ENCODE measurements around the gene SNCB.

SNCB gene

DNA sequence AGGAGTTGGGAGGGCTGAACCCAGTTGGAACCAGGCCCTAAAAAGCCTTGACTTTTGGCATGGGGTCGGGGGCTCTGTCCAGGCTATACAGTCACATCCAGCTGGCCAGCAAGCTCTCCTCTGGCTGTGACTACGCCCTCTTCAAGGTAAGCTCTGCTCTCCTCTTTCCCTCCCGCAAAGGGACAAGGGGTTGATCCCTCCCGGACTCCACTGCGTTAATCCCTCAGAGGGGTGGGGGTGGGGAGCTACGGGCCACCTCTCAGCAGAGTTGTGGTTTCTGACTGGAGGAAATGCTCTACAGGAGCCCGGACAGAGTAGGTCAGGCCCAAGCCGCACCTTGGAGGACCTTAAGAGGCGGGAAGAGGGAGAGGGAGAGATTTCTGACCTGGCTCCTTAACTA is 14.0 kb upstream of the SNCB start:
- DNase-seq, result no peak

DNA sequence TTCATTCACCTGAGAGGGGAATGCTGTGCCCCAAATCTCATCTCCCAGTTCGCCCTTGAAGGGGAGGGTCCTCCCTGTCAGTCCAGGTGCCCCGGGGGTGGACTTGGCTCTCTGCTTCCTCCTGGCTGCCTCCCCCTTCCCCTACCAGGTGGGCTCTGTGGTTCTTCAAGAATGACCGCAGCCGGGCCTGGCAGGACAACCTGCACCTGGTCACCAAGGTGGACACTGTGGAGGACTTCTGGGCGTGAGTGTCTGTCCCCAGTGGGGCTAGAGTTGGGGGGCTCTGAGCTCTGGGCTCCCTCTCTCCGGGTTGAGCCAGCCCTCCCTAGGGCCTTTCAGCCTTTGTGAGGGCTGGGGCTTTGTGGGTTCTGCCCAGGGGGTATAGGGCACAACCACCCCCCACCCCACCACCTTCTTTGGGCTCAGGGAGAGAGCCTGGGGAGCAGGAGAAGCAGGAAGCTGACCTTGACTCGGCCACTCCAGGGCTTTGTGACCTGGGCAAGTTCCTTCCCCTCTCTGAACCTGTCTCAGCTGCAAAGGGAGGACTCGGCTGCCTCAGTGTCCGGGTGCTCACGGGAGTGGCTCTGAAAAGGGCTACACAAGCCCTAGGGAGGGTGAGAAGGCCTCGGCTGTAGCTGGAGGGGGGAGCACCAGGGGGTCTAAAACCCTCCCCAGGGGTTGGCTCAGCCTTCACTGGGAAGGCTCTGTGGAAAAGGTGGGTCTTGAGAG is 13.3 kb upstream of the SNCB start:
- DNase-seq, result no peak

DNA sequence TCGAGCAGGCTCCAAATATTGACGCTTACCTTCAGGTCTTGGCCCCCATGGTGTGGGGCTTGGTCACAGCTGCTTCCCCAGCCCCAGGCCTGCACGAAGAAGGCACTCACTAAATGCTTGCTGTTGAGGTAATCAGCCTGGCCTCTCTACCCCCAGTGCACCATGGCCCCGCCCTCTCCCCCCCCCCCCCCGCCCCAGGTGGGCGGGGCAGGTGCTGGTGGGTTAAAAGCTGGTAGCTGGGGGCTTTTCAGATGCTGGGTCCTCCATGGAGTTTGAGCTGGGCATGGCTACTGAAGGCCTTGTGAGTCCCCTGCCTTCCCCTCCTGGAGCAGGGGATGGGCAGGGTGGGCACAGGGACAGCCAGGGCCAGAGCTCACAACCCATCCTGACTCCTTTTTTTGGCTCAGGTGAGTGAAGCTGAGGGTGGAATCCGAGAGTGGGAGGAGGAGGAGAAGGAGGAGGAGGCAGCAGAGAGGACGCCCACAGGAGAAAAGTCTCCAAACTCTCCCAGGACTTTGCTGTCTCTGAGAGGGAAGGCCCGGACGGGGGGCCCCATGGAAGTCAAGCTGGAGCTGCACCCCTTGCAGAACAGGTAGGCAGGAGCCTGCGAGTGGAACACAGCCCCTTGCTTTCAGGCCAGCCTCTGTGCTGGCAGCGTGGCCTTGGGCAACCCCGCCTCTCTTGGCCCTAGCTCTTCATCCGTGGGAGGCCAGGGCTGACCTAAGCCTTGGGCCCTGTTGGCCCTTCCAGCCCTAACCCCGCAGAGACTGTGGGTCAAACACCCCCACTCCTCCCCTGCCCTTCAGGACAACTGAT is 12.5 kb upstream of the SNCB start:
- no peak for DNase-seq

DNA sequence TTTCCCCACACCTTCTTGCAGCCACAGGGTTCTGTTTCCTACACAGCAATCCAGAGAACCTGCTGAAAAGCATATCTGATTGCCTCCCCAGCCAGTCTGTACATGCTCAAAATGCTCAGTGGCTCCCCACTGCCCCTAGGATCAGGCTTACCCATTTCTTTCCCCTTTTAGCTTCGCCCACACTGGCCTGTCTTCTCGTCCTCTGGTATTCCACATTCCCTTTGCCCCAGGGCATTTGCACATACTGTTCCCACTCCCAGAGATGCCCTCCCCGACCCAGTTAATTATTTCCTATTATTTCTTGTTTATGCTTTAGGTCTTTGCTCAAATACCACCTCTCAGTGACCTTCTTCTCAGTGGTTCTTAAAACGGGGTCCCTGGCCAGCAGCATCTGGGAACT is 10.3 kb upstream of the SNCB start:
- no peak for DNase-seq

DNA sequence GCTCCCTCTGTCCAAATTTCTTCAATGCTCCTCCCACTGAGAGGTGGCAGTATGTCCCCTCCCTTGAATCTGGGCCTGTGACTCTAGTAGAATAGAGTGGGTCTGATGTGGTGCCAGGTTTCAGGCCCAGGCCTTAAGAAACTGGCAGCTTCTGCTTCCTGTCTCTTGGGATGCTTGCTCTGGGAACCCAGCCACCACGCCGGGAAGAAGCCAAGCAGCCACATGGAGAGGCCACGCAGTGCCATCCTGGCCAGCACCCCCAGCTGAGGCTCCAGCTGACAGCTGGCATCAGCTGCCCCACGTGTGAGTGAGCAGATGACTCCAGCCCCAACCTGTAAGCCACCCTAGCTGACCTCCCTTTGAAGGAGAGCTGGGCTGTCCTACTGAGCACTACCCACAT is 9.6 kb upstream of the SNCB start:
- DNase-seq, result no peak

DNA sequence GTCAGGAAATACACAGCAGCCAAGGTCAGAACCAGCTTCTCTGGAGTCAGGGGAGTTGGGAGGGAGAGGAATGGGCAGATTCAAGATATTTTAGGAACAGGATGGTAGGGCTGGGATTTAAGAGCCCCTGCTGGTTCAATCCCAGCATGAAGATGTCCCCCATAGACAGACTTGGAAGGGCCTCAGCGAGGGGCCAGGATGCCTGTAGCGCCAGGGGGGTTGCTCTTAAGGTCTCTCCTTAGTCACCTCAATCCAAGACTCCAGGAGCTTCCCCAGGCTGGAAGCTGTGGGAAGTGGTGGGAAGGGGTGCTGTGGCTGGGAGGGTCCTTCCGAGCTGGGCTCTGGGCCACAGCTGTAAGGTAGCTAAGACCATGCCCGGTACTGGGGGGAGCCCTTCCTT is 8.9 kb upstream of the SNCB start:
- DNase-seq, result no peak

DNA sequence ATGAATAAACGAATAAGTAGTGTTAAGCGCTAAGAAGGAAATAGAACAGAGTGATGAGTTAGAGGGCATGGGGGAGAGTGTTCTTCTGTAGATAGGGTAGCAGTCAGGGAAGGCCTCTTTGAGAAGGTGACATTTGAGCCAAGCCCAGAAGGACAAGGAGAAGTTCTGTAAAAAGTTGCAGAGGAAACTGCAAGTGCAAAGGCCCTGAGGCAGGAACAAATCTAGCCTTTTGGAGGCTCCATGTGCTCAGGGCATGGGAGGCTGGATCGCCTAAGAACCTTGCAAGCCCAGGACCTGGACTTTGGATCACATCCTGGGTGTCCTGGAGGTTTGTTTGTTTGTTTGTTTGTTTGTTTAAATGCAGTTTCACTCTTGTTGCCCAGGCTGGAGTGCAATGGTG is 8.1 kb upstream of the SNCB start:
- DNase-seq, result no peak

DNA sequence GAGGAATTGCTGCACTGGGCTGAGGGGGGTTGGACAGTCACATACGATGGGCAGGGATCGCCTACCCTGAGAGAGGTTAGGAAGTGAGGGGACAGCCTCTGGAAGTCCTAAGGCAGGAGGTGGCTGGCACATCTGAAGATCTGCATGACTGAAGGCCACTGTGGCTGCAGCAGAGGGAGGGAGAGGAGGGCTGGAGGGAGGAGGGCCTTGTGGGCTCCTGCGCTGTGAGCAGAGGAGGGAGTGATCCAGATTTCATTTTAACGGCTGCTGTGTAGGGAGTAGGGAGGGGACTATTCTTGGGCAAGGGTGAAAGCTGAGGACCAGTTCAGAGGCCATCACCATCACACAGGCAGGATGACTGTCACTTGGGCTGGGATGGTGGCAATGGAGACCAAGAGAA is 7.2 kb upstream of the SNCB start:
- DNase-seq, result no peak

DNA sequence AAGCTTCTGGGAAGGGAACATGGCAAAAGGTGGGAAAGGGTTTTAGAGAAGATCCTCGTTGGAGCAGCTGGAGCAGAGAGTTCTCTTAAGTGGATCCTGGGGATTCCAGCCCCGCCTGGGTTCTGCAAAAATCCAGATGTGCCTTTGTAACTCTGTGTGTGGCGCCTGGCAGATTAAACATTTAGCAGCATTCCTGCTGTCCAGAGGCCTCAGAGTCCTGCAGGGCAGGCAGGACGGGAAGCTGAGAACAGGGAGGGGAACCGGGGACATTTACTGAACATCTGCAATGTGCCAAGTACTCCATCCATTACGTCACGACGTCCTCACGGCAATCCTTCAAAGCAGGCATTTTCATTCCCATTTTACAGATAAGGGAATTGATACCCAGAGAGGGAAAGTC is 6.1 kb upstream of the SNCB start:
- no peak for DNase-seq

DNA sequence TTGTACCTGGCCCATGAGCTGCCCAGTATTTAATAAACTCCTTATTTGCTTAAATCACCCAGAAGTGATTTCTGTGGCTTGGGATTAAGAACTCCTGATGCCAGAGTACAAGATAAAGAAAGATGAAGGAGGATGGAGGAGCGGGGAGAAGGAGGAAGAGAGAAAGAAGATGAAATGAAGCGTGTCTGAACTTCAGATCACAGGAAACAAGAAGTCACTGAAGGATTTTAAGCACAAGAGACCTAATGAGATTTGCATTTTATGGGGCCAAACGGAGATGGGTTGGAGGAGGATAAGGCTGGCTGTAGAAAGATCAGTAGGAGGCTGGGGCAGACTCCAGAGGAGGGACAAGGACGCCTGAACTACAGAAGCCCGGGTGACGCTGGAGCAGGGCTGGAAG is 3.3 kb upstream of the SNCB start:
- DNase-seq, result no peak

DNA sequence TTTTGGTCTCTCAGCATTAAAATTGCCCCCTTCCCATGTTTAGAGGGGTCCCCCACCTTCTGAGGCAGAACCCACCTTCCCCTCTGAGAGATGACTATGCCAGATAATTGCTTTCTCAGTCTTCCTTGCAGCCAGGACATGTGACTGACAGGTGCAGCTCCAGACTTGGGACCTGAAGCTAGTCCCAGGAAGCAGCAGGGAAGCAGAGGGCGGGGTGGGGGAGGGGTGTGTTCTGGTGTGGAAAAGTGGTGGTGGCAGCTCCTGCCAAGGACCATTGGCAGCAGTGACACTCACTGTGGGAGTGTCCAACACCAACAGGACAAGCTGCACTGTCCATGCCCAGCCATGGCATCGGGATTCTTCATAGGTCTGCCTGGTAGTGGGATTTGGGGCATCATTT is 2.4 kb upstream of the SNCB start:
- DNase-seq, result no peak

DNA sequence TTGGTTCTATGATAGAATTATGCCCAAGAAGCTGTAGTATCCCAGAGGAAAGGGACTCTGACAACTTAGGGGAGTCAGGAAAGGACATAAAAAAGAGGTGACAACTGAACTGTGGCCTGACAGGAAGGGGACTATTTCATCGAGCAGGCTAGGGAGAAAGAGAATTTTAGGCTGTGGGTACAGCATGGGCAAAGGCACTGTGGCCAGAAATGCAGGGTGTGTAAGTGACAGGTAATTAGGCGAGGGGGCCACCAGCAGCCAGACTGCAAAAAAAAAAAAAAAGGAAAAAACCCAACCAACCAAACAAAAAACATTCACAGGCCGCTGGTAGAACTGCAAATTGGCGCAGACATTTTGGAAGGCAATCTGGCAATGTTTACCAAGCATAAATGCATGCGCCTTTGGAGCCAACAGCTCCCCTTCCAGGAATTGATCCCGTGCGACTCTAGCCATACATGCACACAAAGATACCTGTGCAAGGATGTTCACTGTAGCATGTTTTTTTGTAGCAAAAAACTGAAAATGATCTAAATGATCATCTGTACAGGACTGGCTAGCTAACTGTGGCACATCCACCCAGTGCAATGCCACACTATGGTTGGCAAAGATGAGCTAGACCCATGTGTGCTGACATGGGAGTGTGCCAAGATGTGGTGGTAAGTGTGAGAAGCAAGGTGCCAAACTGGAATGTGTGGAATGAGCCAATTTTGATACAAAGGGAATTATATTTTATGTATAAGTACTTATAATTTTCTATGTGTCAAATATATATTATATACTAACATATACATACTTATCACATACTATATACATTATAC is 1.3 kb upstream of the SNCB start:
- no peak for DNase-seq

DNA sequence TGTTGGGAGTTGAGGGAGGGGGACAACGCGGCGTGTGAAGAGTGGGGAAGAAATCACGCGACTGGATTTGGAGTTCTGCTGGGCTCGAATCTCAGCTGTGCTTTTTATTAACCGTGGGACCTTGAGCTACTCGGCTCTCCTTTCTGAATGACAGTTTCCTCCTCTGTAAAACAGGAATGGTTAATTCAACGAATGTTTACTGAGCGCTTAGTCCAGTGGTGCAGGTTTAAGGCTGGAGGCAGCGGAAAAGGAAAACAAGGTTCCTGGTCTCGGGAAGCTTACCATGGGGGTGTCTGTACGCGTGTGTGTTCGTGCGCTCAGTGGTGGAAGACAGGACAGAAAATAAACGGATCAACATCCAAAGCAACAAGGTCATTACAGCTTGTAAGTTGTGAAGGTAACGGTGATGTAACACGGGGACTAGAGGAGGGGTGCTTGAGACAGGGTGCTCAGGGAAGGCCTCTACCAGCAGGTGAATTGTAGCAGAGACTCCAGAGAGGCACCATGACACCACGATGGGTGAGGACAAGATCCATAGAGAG is 418 bp upstream of the SNCB start:
- DNase-seq, result no peak

DNA sequence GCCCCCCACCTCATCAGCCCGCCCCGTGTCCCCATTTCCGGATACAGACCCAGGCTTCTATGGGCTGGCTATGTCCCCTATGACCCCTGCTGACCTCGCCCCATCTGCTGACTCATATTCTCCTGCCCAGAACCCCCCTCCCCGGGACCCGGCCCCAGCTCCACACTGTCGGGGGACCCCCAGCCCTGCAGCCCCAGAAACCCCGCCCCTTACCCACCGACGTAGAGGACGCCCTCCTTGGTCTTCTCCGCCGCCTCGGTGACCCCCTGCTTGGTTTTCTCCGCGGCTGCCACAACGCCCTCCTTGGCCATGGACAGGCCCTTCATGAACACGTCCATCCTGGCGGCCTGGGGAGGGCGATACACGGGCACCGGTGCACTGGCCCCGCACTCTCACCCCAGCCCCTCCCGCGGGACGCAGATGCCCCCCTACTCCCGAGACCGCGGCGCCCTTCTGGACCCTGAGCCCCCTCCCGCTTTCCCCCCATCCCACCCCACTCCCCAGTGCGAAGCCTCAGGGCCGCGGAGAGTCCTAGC is 949 bp downstream of the SNCB start:
- no peak for DNase-seq

DNA sequence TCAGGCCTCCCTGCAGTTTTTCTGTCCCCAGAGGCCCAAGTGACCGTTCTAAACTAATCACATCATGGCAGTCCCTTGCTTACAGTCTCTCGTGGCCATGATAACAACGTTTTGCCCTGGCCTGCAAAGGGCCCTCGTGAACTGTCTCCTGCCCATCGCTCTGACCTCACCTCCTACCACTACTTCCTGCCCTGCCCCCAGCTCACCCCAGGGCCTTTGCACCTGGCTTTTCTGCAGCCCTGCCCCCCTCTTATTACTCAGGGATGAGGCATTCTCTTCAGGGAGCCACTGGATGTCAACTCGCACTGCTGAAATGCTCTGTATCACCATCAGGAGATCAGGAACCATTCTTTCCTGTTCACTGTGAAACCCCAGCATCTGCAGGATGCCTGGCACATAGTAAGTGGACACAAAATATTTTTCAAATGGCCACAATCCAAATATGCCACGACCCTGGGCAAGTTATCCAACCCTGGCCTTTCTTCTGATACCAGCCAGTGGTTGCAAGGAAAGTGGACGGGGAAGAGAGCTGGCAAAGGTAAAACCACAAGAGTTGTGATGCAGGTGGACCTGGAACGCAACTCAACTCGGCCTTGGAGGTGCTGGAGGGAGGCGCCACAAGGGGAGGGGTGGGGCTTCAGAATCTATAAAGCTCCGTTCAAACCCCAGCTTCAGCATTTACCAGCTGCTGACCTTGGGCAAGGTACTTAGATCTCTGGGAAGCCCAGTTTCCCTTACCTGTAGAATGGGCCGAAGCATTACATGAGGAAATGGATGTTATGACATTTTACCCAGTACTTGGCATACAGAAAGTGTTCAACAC is 1.7 kb downstream of the SNCB start:
- DNase-seq, result no peak

DNA sequence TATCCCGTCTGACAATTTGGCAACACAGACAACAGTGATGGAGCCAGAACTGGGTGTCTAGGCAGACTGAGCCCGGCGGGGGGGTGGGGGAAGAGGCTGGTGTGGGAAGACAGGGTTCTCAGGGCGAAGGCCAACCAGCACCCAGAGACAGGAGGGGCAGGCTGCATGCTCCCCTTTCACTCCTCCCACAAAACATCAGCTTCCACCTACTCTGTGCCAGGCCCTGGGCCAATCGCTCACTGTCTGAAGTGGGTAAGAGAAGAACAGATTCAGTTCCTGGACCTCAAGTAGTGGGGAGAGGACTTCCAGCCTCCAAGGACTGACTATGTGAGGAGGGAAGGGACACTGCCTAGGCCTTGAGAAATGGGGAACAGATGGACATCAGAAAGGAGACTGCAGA is 2.8 kb downstream of the SNCB start:
- no peak for DNase-seq

DNA sequence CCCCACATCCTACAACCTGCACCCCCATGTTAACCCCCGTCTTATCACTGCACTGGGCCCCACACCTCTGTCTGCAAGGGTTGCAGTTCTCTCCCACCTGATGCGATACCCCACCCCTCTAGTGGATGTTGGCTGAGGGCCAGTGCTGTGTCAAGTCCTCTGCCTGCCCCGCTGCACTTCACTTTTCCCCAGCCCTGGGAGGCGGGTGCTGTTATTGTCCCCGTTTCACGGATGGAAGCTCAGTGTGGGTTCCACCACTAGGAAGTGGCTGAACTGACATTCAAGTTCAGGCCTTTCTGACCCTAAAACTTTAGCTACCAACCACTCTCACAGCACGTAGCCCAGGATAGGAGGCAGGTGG is 3.5 kb downstream of the SNCB start:
- DNase-seq, result no peak

DNA sequence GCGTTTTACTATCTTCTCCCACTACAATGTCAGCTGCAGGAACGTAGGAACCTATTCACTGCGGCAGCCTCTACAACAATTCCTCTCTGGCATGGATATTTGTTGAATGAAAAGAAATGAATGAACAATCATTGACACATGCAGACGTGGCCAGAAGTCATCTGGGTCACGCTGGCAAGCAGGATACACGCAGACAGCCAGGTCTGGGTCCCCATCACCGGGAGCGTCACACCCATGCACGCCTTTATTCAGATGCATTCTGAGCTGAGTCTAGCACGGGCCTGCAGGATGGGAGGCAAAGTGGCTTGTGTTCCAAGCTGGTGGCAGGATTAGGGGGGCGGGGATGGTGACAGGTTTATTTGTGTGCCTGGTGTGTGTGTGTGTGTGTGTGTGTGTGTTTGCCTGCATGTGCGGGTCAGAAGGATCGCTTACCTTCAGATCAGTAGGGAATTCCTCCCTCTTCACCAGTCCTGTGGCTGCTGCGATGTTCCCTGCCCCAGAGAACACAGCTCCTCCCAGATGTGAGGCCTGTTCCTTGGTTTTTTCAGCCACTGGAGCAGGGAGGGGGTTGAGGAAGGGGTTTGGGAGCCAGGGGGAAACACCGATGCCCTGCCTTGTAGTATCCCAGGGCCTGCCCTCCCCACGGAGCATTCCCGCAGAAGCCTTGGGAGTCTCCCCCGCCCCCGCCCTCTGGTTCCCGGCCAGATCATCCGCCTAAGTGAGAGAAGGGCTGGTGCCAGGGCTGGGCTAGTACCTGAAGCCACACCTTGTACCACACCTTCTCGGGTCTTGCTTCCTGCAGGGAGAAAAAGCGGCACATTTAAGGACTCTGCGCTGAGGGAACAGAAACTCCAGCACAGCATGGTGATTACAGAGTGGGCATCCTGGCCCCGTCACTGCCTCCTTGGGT is 4.1 kb downstream of the SNCB start:
- no peak for DNase-seq

DNA sequence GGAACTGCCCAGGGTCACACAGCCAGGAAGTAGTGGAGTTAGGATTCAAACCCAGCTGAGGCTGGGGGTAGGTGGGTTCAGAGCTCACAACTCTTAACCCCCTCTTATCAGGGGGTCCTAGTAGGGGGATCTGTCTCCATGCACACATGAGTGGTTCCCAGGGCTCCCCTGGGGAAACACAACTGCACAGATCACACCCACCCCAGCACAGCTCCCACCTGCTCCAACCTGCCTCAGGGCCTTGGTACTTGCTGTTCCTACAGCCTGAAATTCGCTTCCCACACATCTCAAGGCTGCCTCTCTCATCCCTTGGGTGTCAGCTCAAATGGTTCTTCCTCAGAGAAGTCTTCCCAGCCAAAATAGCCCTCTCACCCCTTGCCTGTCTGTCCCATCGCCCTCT is 4.8 kb downstream of the SNCB start:
- DNase-seq, result no peak

DNA sequence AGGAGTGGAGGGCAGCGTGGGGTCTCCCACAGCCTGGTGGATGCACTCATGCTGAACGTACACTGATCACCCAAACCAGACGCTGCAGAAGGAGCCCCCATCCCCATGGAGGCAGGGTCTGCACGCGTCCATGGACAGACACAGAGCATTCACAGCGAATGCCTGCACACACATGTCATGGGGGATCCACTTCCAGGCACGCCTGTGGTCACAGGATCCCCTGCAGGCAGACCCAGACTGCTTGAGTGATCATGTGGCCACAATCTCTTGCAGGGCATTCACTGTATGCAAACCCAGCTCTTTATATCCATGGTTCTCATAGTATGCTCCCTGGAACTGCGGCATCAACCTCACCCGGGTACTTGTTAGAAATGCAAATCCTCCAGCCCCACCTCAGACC is 5.4 kb downstream of the SNCB start:
- DNase-seq, result no peak

DNA sequence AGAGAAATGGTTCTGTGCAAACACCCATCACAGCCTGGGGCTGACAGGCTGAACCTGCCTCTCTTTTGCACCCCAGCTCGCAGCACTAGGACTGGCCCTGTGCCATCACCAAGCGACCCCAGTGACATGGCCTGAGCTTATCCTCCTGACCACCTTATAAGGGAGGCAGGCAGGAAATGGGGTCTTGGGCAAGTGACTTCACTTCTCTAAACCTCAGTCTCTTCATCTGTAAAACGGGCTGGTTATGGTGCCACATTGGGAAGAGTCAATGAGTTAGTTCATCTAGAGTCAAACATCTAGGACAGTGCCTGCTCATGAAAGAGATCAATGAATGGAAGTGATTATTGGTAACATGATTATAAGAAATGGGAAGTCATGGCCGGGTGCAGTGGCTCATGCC is 6.2 kb downstream of the SNCB start:
- no peak for DNase-seq

Data from CD4-positive, alpha-beta T cell treated with Interleukin-17A for 4 hours (primary cell).